SK-N-SH treated with all-trans-retinoic acid at 6 μM for 48 hours (cell line): ENCODE results near the gene COPE.

Experiments used
- ATAC-seq: fragments of 200-7000 bp; cut with Tn5 transposase; 3 replicates; pipeline ENCODE4 v1.9.1; 2020; ENCODE audit warnings: mild to moderate bottlenecking, moderate library complexity
- ARNTL ChIP-seq: fragments of 450-650 bp; formaldehyde crosslinking; IDR thresholded peaks from 2 replicates; pipeline ENCODE4 v1.5.0; 2020; ENCODE audit warnings: low read depth, mild to moderate bottlenecking, moderate library complexity, borderline replicate concordance
- BACH2 ChIP-seq: fragments of 250-450 bp; sonication (Bioruptor Pico); IDR thresholded peaks from 2 replicates; pipeline ENCODE4 v1.9.0; 2021; ENCODE audit warnings: mild to moderate bottlenecking, borderline replicate concordance
- CSDC2 ChIP-seq: fragments of 250-450 bp; sonication (Bioruptor Pico); IDR thresholded peaks from 2 replicates; pipeline ENCODE4 v1.5.0; 2020; ENCODE audit warnings: mild to moderate bottlenecking, moderate library complexity
- CSRNP3 ChIP-seq: fragments of 250-450 bp; sonication (Bioruptor Pico); IDR thresholded peaks from 2 replicates; pipeline ENCODE4 v1.5.1; 2021; ENCODE audit warnings: mild to moderate bottlenecking, moderate library complexity
- GLIS3 ChIP-seq: fragments of 250-450 bp; sonication (Bioruptor Pico); IDR thresholded peaks from 2 replicates; pipeline ENCODE4 v1.5.0; 2020; ENCODE audit warnings: mild to moderate bottlenecking, moderate library complexity
- ISL1 ChIP-seq: fragments of 250-450 bp; sonication (Bioruptor Pico); IDR thresholded peaks from 2 replicates; pipeline ENCODE4 v2.1.2; 2022; ENCODE audit warnings: mild to moderate bottlenecking, moderate library complexity
- OSR1 ChIP-seq: fragments of 250-450 bp; sonication (Bioruptor Pico); IDR thresholded peaks from 2 replicates; pipeline ENCODE4 v1.8.0; 2022; ENCODE audit warnings: moderate library complexity, mild to moderate bottlenecking, inconsistent platforms
- PPARA ChIP-seq: fragments of 250-450 bp; sonication (Bioruptor Pico); IDR thresholded peaks from 2 replicates; pipeline ENCODE4 v1.5.0; 2020; ENCODE audit warnings: mild to moderate bottlenecking, borderline replicate concordance
- RARB ChIP-seq: fragments of 250-450 bp; sonication (Bioruptor Pico); IDR thresholded peaks from 2 replicates; pipeline ENCODE4 v1.8.0; 2021; ENCODE audit warnings: mild to moderate bottlenecking, moderate library complexity
- TCF4 ChIP-seq: fragments of 250-450 bp; sonication (Bioruptor Pico); IDR thresholded peaks from 2 replicates; pipeline ENCODE4 v1.8.0; 2021; ENCODE audit warnings: mild to moderate bottlenecking, moderate library complexity, borderline replicate concordance
- ZNF565 ChIP-seq: fragments of 450-650 bp; formaldehyde crosslinking; conservative IDR thresholded peaks from 2 replicates; pipeline ENCODE4 v1.5.0; 2020; ENCODE audit warnings: low read depth, mild to moderate bottlenecking, moderate library complexity
- ZNF70 ChIP-seq: fragments of 450-650 bp; formaldehyde crosslinking; IDR thresholded peaks from 2 replicates; pipeline ENCODE4 v1.5.0; 2020; ENCODE audit warnings: mild to moderate bottlenecking, moderate library complexity
- ZNF8 ChIP-seq: fragments of 450-650 bp; formaldehyde crosslinking; IDR thresholded peaks from 2 replicates; pipeline ENCODE4 v1.5.0; 2020; ENCODE audit warnings: mild to moderate bottlenecking, moderate library complexity
- TF ChIP-seq, protein P1 (sequence below): fragments of 250-450 bp; sonication (Bioruptor Pico); IDR thresholded peaks from 2 replicates; pipeline ENCODE4 v1.5.0; 2020; ENCODE audit warnings: mild to moderate bottlenecking, moderate library complexity
- TF ChIP-seq, protein P2 (sequence below): fragments of 250-450 bp; sonication (Bioruptor Pico); IDR thresholded peaks from 2 replicates; pipeline ENCODE4 v1.5.1; 2020; ENCODE audit warnings: low read depth, mild to moderate bottlenecking, moderate library complexity
- TF ChIP-seq, protein P3 (sequence below): fragments of 250-450 bp; sonication (Bioruptor Pico); IDR thresholded peaks from 2 replicates; pipeline ENCODE4 v1.8.0; 2020; ENCODE audit warnings: mild to moderate bottlenecking, moderate library complexity, borderline replicate concordance

The COPE gene

GRCh38 chr19:18895824-18896341 is 23.3 kb downstream of the COPE start, which contains the start of gene CERS1 (continued):
- TF ChIP-seq, protein P1, sequence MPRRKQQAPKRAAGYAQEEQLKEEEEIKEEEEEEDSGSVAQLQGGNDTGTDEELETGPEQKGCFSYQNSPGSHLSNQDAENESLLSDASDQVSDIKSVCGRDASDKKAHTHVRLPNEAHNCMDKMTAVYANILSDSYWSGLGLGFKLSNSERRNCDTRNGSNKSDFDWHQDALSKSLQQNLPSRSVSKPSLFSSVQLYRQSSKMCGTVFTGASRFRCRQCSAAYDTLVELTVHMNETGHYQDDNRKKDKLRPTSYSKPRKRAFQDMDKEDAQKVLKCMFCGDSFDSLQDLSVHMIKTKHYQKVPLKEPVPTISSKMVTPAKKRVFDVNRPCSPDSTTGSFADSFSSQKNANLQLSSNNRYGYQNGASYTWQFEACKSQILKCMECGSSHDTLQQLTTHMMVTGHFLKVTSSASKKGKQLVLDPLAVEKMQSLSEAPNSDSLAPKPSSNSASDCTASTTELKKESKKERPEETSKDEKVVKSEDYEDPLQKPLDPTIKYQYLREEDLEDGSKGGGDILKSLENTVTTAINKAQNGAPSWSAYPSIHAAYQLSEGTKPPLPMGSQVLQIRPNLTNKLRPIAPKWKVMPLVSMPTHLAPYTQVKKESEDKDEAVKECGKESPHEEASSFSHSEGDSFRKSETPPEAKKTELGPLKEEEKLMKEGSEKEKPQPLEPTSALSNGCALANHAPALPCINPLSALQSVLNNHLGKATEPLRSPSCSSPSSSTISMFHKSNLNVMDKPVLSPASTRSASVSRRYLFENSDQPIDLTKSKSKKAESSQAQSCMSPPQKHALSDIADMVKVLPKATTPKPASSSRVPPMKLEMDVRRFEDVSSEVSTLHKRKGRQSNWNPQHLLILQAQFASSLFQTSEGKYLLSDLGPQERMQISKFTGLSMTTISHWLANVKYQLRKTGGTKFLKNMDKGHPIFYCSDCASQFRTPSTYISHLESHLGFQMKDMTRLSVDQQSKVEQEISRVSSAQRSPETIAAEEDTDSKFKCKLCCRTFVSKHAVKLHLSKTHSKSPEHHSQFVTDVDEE (CRISPR knock-in tag): no peak
- TF ChIP-seq, protein P2, sequence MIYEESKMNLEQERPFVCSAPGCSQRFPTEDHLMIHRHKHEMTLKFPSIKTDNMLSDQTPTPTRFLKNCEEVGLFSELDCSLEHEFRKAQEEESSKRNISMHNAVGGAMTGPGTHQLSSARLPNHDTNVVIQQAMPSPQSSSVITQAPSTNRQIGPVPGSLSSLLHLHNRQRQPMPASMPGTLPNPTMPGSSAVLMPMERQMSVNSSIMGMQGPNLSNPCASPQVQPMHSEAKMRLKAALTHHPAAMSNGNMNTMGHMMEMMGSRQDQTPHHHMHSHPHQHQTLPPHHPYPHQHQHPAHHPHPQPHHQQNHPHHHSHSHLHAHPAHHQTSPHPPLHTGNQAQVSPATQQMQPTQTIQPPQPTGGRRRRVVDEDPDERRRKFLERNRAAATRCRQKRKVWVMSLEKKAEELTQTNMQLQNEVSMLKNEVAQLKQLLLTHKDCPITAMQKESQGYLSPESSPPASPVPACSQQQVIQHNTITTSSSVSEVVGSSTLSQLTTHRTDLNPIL (CRISPR knock-in tag): no peak
- no peak for TF ChIP-seq GLIS3
- no peak for TF ChIP-seq TCF4 (CRISPR knock-in tag)
- TF ChIP-seq, all 23 proteins: peak for 0

DNA sequence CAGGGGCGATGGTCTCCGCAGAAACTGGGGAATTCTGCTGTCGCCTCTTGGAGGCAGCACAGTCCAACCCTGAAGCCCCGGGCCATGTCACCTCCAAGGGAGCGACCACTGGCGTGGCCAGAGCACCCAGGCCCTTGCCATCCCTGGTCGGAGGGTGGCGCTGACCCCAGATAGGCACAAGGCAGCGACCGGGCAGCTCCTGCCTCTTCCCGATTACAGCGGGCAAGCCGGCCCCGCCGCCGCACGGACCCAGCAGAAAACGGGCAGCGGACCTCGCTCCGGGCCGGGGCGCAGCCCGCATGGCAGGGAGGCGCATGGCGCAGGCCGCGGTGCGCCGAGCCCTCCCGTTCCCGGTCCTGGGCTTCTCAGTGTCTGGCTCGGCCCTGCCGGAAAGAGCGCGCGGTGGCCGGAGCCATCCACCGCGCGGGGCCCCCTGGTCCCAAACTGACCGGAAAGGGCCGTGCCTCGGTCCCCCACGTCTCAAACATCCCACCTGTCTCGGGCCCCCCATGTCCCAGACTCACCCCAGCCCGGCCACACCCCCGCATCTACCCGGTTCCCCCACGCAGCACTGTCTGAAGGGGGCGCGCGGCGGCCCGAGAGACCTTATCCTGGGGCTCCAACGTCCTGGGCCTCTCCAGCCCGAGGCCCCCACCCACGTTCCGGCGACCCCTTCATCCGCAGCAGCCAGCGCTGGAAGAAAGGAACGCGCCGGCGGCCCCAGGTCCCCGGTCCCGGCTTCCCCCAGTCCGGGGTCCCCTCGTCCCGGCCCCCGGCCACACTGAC is 24.0 kb downstream of the COPE start:
- peak; percentile 88 for TF ChIP-seq ZNF70 (CRISPR knock-in tag)
- no peak for TF ChIP-seq ZNF565 (CRISPR knock-in tag)
- peak; percentile 73 for ATAC-seq

GRCh38 chr19:18894254-18895037 is 24.7 kb downstream of the COPE start:
- TF ChIP-seq BACH2: no peak
- TF ChIP-seq ISL1 (CRISPR knock-in tag): no peak
- TF ChIP-seq ZNF8 (CRISPR knock-in tag): no peak
- TF ChIP-seq, protein P3, sequence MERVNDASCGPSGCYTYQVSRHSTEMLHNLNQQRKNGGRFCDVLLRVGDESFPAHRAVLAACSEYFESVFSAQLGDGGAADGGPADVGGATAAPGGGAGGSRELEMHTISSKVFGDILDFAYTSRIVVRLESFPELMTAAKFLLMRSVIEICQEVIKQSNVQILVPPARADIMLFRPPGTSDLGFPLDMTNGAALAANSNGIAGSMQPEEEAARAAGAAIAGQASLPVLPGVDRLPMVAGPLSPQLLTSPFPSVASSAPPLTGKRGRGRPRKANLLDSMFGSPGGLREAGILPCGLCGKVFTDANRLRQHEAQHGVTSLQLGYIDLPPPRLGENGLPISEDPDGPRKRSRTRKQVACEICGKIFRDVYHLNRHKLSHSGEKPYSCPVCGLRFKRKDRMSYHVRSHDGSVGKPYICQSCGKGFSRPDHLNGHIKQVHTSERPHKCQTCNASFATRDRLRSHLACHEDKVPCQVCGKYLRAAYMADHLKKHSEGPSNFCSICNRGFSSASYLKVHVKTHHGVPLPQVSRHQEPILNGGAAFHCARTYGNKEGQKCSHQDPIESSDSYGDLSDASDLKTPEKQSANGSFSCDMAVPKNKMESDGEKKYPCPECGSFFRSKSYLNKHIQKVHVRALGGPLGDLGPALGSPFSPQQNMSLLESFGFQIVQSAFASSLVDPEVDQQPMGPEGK (CRISPR knock-in tag): no peak
- TF ChIP-seq, protein P2 (CRISPR knock-in tag): no peak
- TF ChIP-seq ZNF70 (CRISPR knock-in tag): no peak
- TF ChIP-seq RARB (CRISPR knock-in tag): no peak
- peak; percentile 12; the same call in 2 of the 3 replicates for ATAC-seq

DNA sequence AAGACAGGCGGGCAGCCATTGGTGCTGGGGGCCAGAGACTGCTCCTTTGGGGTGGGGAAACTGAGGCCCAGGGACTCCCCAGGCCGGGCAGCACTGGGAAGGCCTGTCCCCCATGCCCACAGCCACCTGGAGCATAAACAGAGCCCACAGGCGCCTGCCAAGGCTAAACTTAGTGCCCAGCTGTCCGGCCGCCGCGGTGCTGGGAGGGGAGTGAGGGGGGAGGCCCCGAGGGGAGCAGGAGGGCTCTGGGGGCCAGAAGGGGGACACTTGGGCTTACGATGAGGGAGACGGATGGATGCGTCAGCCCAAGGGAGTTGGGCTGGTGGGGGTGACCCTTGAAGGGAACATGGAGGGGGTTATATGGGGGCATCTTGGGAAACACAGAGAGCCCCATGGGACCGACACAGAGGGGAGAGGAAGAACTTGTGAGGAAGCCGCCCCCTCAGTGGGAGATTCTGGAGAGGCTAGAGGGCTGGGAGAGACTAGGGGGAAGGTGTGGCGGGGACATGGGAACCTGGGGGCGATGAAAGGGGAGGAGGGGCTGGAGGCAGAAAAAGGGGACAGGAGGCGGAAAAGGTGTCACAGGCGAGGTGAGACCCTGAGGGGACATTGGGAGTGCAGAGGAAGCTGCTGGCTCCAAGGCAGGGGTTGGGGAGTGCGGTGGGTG is 25.5 kb downstream of the COPE start:
- no peak for TF ChIP-seq ARNTL (CRISPR knock-in tag)
- no peak for TF ChIP-seq CSRNP3
- TF ChIP-seq ZNF565 (CRISPR knock-in tag): no peak
- no peak for TF ChIP-seq OSR1
- TF ChIP-seq CSDC2: no peak
- TF ChIP-seq PPARA (CRISPR knock-in tag): no peak
- no peak for ATAC-seq
